HepG2 (cell line): ENCODE results near the gene POLE4. TPM values are rescaled to one million over a fixed set of nuclear protein-coding genes. Genes with fewer than 3 reads are reported as not detected.

Experiments used
- ATAC-seq: fragments of 200-7000 bp; cut with Tn5 transposase; 3 replicates; pipeline ENCODE4 v1.9.1; 2020; ENCODE audit warnings: mild to moderate bottlenecking, moderate library complexity
- BruUV-seq: library from RNA; stranded (reverse); fragments of 400-500 nt; replicated peaks from 2 replicates; lab custom pipeline; 2021; lab: Mats Ljungman, UMichigan
- CTCF ChIA-PET: fragments of 300-600 bp; formaldehyde crosslinking; extraction: SDS; loops from one replicate; lab custom pipeline; 2021; ENCODE audit warnings: low total read pairs, inconsistent platforms, low intra/inter-chr PET ratio; lab: Yijun Ruan, JAX
- POLR2A ChIA-PET: fragments of 350-600 bp; sonication (Branson Sonifier 250); formaldehyde crosslinking; loops from one replicate; lab custom pipeline; 2020; ENCODE audit warnings: antibody characterized with exemption, inconsistent platforms; lab: Yijun Ruan, JAX
- DNase-seq: peaks from one replicate; pipeline ENCODE4 v3.0.0-alpha.2; 2015; ENCODE audit warnings: low spot score
- FAIRE-seq: peaks from 3 replicates; lab custom pipeline; 2011; peaks lifted over from hg19 to GRCh38; lab: Jason Lieb, UNC
- H2AFZ ChIP-seq: one replicate; pipeline ENCODE4 v1.6.1; 2011; ENCODE audit warnings: low read length, inconsistent platforms
- H3K27ac ChIP-seq: fragments of 300-600 bp; 3 replicates; pipeline ENCODE4 v1.8.0; 2011; ENCODE audit warnings: mixed run types, mild to moderate bottlenecking, mixed read lengths, low read length, inconsistent platforms; ENCODE audit not compliant: insufficient read depth; ENCODE audit errors: extremely low read length
- H3K27me3 ChIP-seq, 2 experiments: fragments of 200-600 bp in 1 of 2; 2 replicates in 1 of 2; 3 replicates in 1 of 2; pipeline versions ENCODE4 v1.6.0 to v1.8.0; 2011; ENCODE audit warnings: low read length in 2 of 2, mild to moderate bottlenecking in 2 of 2, moderate library complexity in 2 of 2, inconsistent platforms in 1 of 2; ENCODE audit not compliant: insufficient read depth in 2 of 2, control insufficient read depth in 1 of 2
- H3K36me3 ChIP-seq, 2 experiments: fragments of 200-600 bp in 1 of 2; replicated peaks in 1 of 2; 2 replicates in 1 of 2; 3 replicates in 1 of 2; pipeline versions ENCODE4 v1.5.1 to v1.8.0; 2011; ENCODE audit warnings: low read length in 2 of 2, inconsistent platforms in 1 of 2; ENCODE audit not compliant: insufficient read depth in 2 of 2, control insufficient read depth in 1 of 2
- H3K4me1 ChIP-seq: 2 replicates; pipeline ENCODE4 v1.5.1; 2012; ENCODE audit warnings: low read length, inconsistent platforms; ENCODE audit not compliant: insufficient read depth
- H3K4me2 ChIP-seq: 2 replicates; pipeline ENCODE4 v1.6.0; 2011; ENCODE audit warnings: low read depth, low read length, inconsistent platforms
- H3K4me3 ChIP-seq, 3 experiments: fragments of 200-600 bp in 1 of 3; sonication (generic), shearing (Covaris generic) in 1 of 3; replicated peaks in 1 of 3; 2 replicates each; pipeline ENCODE4 v1.5.1; 2011 to 2016; ENCODE audit warnings: low read length in 3 of 3, inconsistent platforms in 2 of 3, low read depth in 2 of 3, mild to moderate bottlenecking in 2 of 3, control low read depth in 1 of 3, mixed read lengths in 1 of 3; ENCODE audit not compliant: insufficient read depth in 1 of 3
- H3K79me2 ChIP-seq: one replicate; pipeline ENCODE4 v1.6.1; 2011; ENCODE audit warnings: low read length, inconsistent platforms; ENCODE audit not compliant: insufficient read depth
- H3K9ac ChIP-seq: 2 replicates; pipeline ENCODE4 v1.6.0; 2011; ENCODE audit warnings: mild to moderate bottlenecking, low read depth, low read length, inconsistent platforms; ENCODE audit not compliant: insufficient read depth
- H3K9me3 ChIP-seq: 2 replicates; pipeline ENCODE4 v1.5.1; 2012; ENCODE audit warnings: mild to moderate bottlenecking, low read length
- H4K20me1 ChIP-seq: 2 replicates; pipeline ENCODE4 v1.6.0; 2011; ENCODE audit warnings: inconsistent platforms, mild to moderate bottlenecking, low read length, moderate library complexity; ENCODE audit not compliant: insufficient read depth
- BCL3 ChIP-seq: sonication (generic); formaldehyde crosslinking; IDR thresholded peaks from 2 replicates; pipeline ENCODE4 v1.5.1; 2020; ENCODE audit warnings: mild to moderate bottlenecking, missing genetic modification reagents, moderate library complexity
- BRF2 ChIP-seq: sonication (generic); formaldehyde crosslinking; IDR thresholded peaks from 2 replicates; pipeline ENCODE4 v1.8.1; 2022; ENCODE audit warnings: mild to moderate bottlenecking, missing genetic modification reagents
- KDM5A ChIP-seq: fragments of 200-600 bp; sonication (generic); IDR thresholded peaks from 2 replicates; pipeline ENCODE4 v1.7.0; 2018; ENCODE audit warnings: antibody characterized with exemption, mild to moderate bottlenecking, low read length, borderline replicate concordance
- MBNL3 ChIP-seq: fragments of 250-450 bp; sonication (Bioruptor Pico); conservative IDR thresholded peaks from 2 replicates; pipeline ENCODE4 v1.8.0; 2022; ENCODE audit warnings: mild to moderate bottlenecking, inconsistent platforms
- RBFOX2 ChIP-seq: fragments of 200-400 bp; formaldehyde crosslinking; IDR thresholded peaks from 2 replicates; pipeline ENCODE4 v1.6.1; 2017; ENCODE audit warnings: low read depth, mild to moderate bottlenecking, low read length
- SNAPC4 ChIP-seq: sonication (generic); formaldehyde crosslinking; IDR thresholded peaks from 2 replicates; pipeline ENCODE4 v1.4.0; 2020; ENCODE audit warnings: mild to moderate bottlenecking, missing genetic modification reagents
- TRIM24 ChIP-seq: sonication (generic); formaldehyde crosslinking; IDR thresholded peaks from 2 replicates; pipeline ENCODE4 v1.8.0; 2022; ENCODE audit warnings: mild to moderate bottlenecking, missing genetic modification reagents
- ZBTB2 ChIP-seq: sonication (generic); formaldehyde crosslinking; IDR thresholded peaks from 2 replicates; pipeline ENCODE4 v1.8.0; 2022; ENCODE audit warnings: low read depth, missing genetic modification reagents
- ZNF180 ChIP-seq: sonication (generic); formaldehyde crosslinking; IDR thresholded peaks from 2 replicates; pipeline ENCODE4 v1.4.0; 2020; ENCODE audit warnings: low read depth, missing genetic modification reagents, borderline replicate concordance
- ZNF589 ChIP-seq: sonication (generic); formaldehyde crosslinking; conservative IDR thresholded peaks from 2 replicates; pipeline ENCODE4 v1.8.0; 2022; ENCODE audit warnings: mild to moderate bottlenecking, moderate library complexity, missing genetic modification reagents
- ZNF597 ChIP-seq: sonication (generic); formaldehyde crosslinking; IDR thresholded peaks from 2 replicates; pipeline ENCODE4 v1.5.0; 2020; ENCODE audit warnings: missing genetic modification reagents
- ZNF737 ChIP-seq: sonication (generic); formaldehyde crosslinking; IDR thresholded peaks from 2 replicates; pipeline ENCODE4 v1.5.0; 2020; ENCODE audit warnings: missing genetic modification reagents, mild to moderate bottlenecking, borderline replicate concordance
- ZNF816 ChIP-seq: sonication (generic); formaldehyde crosslinking; IDR thresholded peaks from 2 replicates; pipeline ENCODE4 v1.8.0; 2022; ENCODE audit warnings: missing genetic modification reagents, mild to moderate bottlenecking, borderline replicate concordance
- WGBS: methylation state at CpG from one replicate; pipeline ENCODE4 v1.1.6; 2017; ENCODE audit warnings: low lambda C conversion rate; 5-methylcytosine and 5-hydroxymethylcytosine counted together
- in situ Hi-C: cut with HindIII; loops from 2 replicates; pipeline ENCODE4 v1.10.0; 2017; ENCODE audit warnings: low pct_unique_long_range_greater_than_20kb; ENCODE audit not compliant: extremely low pct_ligation_motif_present
- intact Hi-C: fragments of 100-400 bp; cut with micrococcal nuclease; formaldehyde crosslinking; loops from one replicate; pipeline ENCODE4 v1.10.0; 2022; ENCODE audit not compliant: unreplicated experiment
- polyA plus RNA-seq, 8 experiments: library from polyadenylated mRNA; depleted of rRNA in 3 of 8; stranded (reverse) in 7 of 8; unstranded in 1 of 8; fragments of >200 nt; fragmentation: Illumina TruSeq in 4 of 8; extraction: Trizol in 4 of 8; gene quantifications; 2 replicates each; pipeline versions ENCODE4 v1.2.1 to v1.2.3, GENCODE V29; 2011 to 2016; ENCODE audit warnings: low read depth in 4 of 8, missing spikeins in 1 of 8, mixed read lengths in 1 of 8; ENCODE audit not compliant: insufficient read depth in 1 of 8
- total RNA-seq, 5 experiments: library from RNA; depleted of rRNA; stranded (reverse); fragments of >200 nt; fragmentation: Illumina TruSeq; extraction: Trizol; gene quantifications; 2 replicates each; pipeline ENCODE4 v1.2.3, GENCODE V29; 2016; ENCODE audit warnings: low read depth in 1 of 5

The POLE4 gene
- total and polyA plus RNA-seq, 2 of the 13 experiments (the other 11 are each of a cell fraction or from before 2014, with no cell fraction given) = 106 to 116 TPM

GRCh38 chr2:74944987-74945787 is 13.3 kb upstream of the POLE4 start:
- Histone ChIP-seq H3K9me3 (no peaks in the 10 kb centered on the region), H3K36me3 (peaks cover 0 to 5% of the 10 kb centered on the region in 2 experiments; a peak in 3 of 5 replicates), H3K9ac (no peak overlapping the region), H3K4me2 (no peak overlapping the region), H3K4me1 (peaks cover 56% of the 10 kb centered on the region), H3K27ac (no peak overlapping the region), H3K79me2 (peaks cover 43% of the 10 kb centered on the region), H2AFZ (no peak overlapping the region), H4K20me1 (no peaks in the 10 kb centered on the region), H3K27me3 (no peaks in the 10 kb centered on the region), H3K4me3 (no peak overlapping the region)
- FAIRE-seq = no peak
- intact Hi-C loops (no loop called here), in situ Hi-C loops (no loop called here)
- POLR2A ChIA-PET = no interaction called here
- CTCF ChIA-PET = no interaction called here
- BruUV-seq = no TSS peak
- DNase-seq = no peak
- no peak for ATAC-seq
- WGBS = 94% methylated on average over 4 of the region's 4 CpGs
- TF ChIP-seq ZNF180 (CRISPR knock-in tag) (no peak), BRF2 (CRISPR knock-in tag) (no peak), MBNL3 (CRISPR knock-in tag) (no peak), TRIM24 (CRISPR knock-in tag) (no peak), ZNF737 (no peak), ZBTB2 (CRISPR knock-in tag) (no peak), SNAPC4 (no peak), KDM5A (no peak), ZNF597 (CRISPR knock-in tag) (no peak), BCL3 (no peak), ZNF816 (CRISPR knock-in tag) (no peak), RBFOX2 (no peak), ZNF589 (CRISPR knock-in tag) (no peak)
